Ishikawa (cell line): ENCODE measurements around the gene GLYAT.

ENCODE experiments used
- CEBPB ChIP-seq: IDR thresholded peaks from 2 replicates; pipeline ENCODE4 v1.6.1; 2012
- CREB1 ChIP-seq: IDR thresholded peaks from 2 replicates; pipeline ENCODE4 v1.6.1; 2012; ENCODE audit warnings: low read depth
- EP300 ChIP-seq: IDR thresholded peaks from 2 replicates; pipeline ENCODE4 v1.6.1; 2012; ENCODE audit warnings: borderline replicate concordance
- FOXM1 ChIP-seq: IDR thresholded peaks from 2 replicates; pipeline ENCODE4 v1.6.1; 2012; ENCODE audit warnings: low read depth, borderline replicate concordance
- RAD21 ChIP-seq: IDR thresholded peaks from 2 replicates; pipeline ENCODE4 v1.6.1; 2012; ENCODE audit warnings: low read depth
- TCF12 ChIP-seq: IDR thresholded peaks from 2 replicates; pipeline ENCODE4 v1.6.1; 2012; ENCODE audit warnings: low read depth
- TEAD4 ChIP-seq: IDR thresholded peaks from 2 replicates; pipeline ENCODE4 v1.6.1; 2012
- YY1 ChIP-seq: IDR thresholded peaks from 2 replicates; pipeline ENCODE4 v1.6.1; 2012; ENCODE audit warnings: low read depth
- TF ChIP-seq, protein P1 (sequence below): IDR thresholded peaks from 2 replicates; pipeline ENCODE4 v1.6.1; 2012; ENCODE audit warnings: low read depth, mild to moderate bottlenecking
- TF ChIP-seq, protein P2 (sequence below): IDR thresholded peaks from 2 replicates; pipeline ENCODE4 v1.6.1; 2012

DNA sequence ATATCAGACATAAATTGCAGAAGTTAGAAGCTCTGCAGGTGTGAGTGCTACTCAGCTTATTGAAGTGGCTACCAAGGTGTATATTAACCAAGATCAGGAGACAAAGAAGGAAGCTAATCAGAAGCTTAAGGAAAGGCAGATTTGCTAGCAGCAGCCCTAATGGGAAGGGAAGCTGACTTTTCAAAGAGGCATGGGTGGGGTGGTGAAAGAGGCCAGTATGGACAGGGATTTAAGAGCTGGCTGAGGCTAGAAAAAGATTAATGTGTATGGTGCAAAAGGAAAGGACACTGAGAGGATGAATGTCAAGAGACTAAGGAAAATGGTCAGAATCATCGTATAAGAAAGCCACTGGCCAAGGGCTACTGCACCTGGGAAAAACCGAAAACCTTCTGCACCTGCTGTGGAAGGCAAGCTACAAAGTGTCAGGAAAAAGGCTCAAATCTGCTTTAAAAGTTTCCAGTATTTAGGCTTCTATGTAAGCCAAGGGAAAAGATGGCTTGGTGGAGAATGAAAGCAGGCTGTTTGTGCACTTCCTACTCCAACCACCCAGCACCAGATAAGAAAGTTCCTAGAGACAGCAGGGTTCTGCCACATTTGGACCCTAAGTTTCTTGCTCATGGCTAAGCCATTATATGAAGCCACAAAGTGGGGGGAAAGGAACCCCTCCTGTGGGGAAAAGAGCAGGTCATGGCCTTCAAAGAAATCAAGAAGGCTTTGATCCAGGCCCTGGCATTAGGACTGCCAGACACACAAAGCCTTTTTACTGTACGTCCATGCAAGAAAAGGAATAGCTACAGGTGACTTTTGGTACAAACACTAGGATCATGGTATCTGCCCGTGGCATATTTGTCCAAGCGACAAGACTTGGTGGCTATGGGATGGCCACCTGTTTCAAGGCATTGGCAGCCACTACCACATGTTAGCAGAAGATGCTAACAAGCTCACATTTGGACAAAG is 40.9 kb upstream of the GLYAT start:
- TF ChIP-seq YY1 (no peak), CREB1 (no peak), RAD21 (no peak), FOXM1 (no peak), TEAD4 (no peak), EP300 (no peak), CEBPB (no peak), TCF12 (no peak)
- TF ChIP-seq, protein P1, sequence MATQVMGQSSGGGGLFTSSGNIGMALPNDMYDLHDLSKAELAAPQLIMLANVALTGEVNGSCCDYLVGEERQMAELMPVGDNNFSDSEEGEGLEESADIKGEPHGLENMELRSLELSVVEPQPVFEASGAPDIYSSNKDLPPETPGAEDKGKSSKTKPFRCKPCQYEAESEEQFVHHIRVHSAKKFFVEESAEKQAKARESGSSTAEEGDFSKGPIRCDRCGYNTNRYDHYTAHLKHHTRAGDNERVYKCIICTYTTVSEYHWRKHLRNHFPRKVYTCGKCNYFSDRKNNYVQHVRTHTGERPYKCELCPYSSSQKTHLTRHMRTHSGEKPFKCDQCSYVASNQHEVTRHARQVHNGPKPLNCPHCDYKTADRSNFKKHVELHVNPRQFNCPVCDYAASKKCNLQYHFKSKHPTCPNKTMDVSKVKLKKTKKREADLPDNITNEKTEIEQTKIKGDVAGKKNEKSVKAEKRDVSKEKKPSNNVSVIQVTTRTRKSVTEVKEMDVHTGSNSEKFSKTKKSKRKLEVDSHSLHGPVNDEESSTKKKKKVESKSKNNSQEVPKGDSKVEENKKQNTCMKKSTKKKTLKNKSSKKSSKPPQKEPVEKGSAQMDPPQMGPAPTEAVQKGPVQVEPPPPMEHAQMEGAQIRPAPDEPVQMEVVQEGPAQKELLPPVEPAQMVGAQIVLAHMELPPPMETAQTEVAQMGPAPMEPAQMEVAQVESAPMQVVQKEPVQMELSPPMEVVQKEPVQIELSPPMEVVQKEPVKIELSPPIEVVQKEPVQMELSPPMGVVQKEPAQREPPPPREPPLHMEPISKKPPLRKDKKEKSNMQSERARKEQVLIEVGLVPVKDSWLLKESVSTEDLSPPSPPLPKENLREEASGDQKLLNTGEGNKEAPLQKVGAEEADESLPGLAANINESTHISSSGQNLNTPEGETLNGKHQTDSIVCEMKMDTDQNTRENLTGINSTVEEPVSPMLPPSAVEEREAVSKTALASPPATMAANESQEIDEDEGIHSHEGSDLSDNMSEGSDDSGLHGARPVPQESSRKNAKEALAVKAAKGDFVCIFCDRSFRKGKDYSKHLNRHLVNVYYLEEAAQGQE: no peak
- TF ChIP-seq, protein P2, sequence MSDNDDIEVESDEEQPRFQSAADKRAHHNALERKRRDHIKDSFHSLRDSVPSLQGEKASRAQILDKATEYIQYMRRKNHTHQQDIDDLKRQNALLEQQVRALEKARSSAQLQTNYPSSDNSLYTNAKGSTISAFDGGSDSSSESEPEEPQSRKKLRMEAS: no peak
